T-helper 22 cell (primary cell): Measurements from ENCODE around the gene TRAF7.

Experiments
- DNase-seq: peaks from one replicate; pipeline ENCODE4 v3.0.0-alpha.2; 2020; ENCODE audit warnings: low read depth

TRAF7 gene

GRCh38 chr16:2165861-2166260 lies 10.3 kb downstream of the TRAF7 start:
- DNase-seq: no peak

GRCh38 chr16:2166263-2167067 lies 10.9 kb downstream of the TRAF7 start:
- DNase-seq: no peak

- no peak for DNase-seq
Measured at GRCh38 chr16:2167068-2167638, 11.6 kb downstream of the TRAF7 start.

GRCh38 chr16:2170080-2170479 lies 14.5 kb downstream of the TRAF7 start:
- DNase-seq: no peak

- no peak for DNase-seq
Measured at GRCh38 chr16:2170587-2171435, 15.2 kb downstream of the TRAF7 start.

GRCh38 chr16:2171601-2172178 lies 16.1 kb downstream of the TRAF7 start:
- no peak for DNase-seq

- DNase-seq: no peak
Measured at GRCh38 chr16:2172688-2173335, 17.2 kb downstream of the TRAF7 start.

- DNase-seq: no peak
Measured at GRCh38 chr16:2173366-2173765, 17.8 kb downstream of the TRAF7 start.

- no peak for DNase-seq
Measured at GRCh38 chr16:2173916-2174315, 18.3 kb downstream of the TRAF7 start.

GRCh38 chr16:2174396-2175131 lies 19.0 kb downstream of the TRAF7 start:
- no peak for DNase-seq

- no peak for DNase-seq
Measured at GRCh38 chr16:2175454-2175853, 19.9 kb downstream of the TRAF7 start.

GRCh38 chr16:2176047-2176446 lies 20.5 kb downstream of the TRAF7 start:
- no peak for DNase-seq

GRCh38 chr16:2177101-2177500 lies 21.5 kb downstream of the TRAF7 start:
- no peak for DNase-seq

- no peak for DNase-seq
Measured at GRCh38 chr16:2177561-2177960, 22.0 kb downstream of the TRAF7 start.

- peak; percentile 21 for DNase-seq
Measured at GRCh38 chr16:2178321-2179106, 22.9 kb downstream of the TRAF7 start.

GRCh38 chr16:2179107-2179501 lies 23.5 kb downstream of the TRAF7 start:
- no peak for DNase-seq

GRCh38 chr16:2179576-2179975 lies 24.0 kb downstream of the TRAF7 start:
- no peak for DNase-seq

- DNase-seq: no peak
Measured at GRCh38 chr16:2180461-2180860, 24.9 kb downstream of the TRAF7 start.

GRCh38 chr16:2180962-2181923 lies 25.7 kb downstream of the TRAF7 start:
- DNase-seq: no peak
